GM20000 (cell line): ENCODE results near the gene FAM111A.

Source experiments
- DNase-seq: peaks from one replicate; pipeline ENCODE4 v3.0.0; 2012; ENCODE audit warnings: low spot score
- TF ChIP-seq, protein P1 (sequence below): IDR thresholded peaks from 2 replicates; pipeline ENCODE4 v1.5.1; 2012; ENCODE audit warnings: mild to moderate bottlenecking, control low read depth; ENCODE audit errors: extremely low read depth, missing control alignments

The FAM111A gene

DNA sequence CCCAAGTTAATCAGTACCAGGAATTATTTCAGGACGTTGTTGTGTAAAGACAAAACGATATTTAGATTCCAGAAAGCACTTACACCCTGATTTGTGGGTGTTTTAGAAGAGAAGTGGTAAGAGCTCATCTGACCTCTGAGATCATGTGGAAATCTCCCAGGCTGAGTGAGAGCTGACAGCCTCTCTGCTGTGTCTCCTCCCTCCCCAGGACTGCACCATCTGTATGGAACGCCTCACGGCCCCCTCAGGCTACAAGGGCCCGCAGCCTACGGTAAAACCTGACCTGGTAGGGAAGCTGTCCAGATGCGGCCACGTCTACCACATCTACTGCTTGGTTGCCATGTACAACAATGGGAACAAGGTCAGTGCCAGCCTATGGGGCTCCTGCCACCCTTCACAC is 49.2 kb downstream of the FAM111A start:
- no peak for DNase-seq
- TF ChIP-seq, protein P1, sequence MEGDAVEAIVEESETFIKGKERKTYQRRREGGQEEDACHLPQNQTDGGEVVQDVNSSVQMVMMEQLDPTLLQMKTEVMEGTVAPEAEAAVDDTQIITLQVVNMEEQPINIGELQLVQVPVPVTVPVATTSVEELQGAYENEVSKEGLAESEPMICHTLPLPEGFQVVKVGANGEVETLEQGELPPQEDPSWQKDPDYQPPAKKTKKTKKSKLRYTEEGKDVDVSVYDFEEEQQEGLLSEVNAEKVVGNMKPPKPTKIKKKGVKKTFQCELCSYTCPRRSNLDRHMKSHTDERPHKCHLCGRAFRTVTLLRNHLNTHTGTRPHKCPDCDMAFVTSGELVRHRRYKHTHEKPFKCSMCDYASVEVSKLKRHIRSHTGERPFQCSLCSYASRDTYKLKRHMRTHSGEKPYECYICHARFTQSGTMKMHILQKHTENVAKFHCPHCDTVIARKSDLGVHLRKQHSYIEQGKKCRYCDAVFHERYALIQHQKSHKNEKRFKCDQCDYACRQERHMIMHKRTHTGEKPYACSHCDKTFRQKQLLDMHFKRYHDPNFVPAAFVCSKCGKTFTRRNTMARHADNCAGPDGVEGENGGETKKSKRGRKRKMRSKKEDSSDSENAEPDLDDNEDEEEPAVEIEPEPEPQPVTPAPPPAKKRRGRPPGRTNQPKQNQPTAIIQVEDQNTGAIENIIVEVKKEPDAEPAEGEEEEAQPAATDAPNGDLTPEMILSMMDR, result no peak

DNA sequence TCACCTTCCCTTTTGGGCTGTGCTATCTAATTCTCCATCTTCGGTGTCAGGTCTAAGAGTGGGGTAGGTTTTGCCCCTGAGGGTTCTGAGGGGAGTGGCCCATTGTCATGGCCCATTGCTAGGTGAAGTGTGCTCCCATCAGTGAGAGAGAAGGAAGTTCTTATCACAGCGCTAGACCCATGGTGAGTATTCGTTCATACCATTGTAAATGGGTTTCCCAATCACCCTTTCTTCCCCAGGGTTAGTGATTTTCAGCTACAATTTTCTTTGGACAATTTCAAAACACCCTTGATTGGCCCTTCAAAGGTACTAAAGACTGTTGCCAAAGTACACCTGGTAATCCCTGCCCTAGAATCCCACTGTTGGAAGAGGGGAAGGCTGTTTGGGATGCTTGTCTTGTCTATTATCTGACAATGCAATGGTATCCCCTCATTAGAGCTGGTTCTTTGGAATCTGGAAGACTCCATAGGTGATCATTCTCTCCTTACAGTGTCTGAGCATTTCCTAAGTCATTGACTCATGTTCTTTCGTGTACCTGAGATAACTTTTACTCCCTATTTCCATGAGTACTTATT is 49.9 kb downstream of the FAM111A start:
- no peak for DNase-seq
- TF ChIP-seq, protein P1, result no peak

DNA sequence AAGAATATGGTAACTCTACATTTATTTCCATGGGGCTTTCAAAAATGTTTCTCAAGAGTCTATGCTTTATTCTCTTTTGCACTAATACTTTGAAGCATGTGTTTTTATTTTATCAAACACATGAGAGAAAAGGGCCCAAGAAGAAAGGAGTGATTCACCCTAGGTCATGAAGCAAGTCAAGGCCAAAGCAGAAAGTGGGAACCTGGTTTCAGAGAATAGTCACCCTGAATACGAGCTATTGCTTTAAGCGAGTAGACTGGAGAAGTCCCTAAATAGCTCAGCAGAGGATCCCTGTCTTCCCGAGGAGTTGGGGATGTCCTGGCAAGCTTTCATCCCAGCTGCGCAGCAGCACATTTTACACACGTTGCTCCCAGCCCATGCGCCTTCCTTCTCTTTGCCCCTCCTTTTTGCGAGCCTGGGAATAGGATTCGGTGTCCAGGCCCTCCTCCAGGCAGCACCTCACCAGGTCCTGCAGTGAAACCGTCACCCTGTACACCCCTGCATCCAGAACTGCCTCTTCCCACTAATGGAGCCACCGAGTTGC is 51.0 kb downstream of the FAM111A start:
- no peak for DNase-seq
- TF ChIP-seq, protein P1, result no peak

DNA sequence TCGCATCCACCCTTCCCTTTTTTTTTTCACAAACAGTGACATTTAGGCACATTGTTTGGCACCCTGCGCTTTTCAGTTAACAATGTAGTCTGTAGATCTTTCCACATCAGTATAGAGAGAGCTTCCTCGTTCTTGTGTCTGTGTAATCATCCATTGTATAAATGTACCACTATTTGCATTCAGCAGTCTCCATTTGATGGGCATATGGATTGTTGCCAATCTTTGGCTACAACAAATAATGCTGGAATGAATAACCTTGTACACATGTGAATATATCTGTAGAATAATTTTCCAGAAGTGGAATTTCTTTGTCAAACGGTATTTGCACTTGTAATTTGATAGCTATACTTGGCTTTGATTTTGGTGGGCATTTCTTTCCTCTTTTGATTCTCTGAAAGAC is 52.9 kb downstream of the FAM111A start:
- no peak for DNase-seq
- TF ChIP-seq, protein P1, result no peak

DNA sequence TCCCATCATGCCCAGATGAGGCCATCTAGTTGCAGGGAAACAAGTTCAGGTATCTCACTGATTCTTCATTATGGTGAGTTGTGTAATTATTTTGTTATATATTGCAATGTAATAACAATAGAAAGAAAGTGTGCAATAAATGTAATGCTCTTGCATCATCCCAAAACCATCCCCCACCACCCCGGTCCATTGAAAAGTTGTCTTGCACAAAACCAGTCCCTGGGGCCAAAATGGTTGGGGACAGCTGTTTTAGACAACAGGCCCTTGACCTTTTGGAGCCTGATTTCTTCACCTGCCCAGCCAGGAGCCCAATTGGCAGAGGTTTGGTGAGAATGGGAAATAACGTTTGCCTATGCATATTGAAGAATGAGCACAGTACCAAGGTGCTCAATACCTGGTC is 54.1 kb downstream of the FAM111A start:
- no peak for DNase-seq
- TF ChIP-seq, protein P1, result no peak

DNA sequence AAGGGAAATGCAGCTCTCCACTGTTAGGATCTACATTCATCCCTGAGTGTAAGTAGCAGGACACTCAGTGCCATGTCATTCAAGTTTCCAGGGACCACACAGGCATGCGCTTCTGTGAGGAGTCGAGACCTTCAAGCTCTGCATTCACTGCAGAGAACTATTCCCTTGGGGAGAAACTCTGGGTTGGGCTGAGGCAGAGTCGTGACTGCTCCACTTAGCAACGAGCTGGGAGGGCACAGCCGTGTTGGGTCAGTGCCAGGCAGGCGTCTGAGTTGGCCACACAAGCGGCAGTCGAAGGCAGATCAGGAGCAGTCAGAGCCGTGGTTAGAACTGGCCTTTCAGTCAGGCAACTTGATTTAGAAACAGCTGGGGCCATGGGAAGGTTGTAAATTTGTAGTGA is 55.3 kb downstream of the FAM111A start:
- no peak for DNase-seq
- TF ChIP-seq, protein P1, result no peak

DNA sequence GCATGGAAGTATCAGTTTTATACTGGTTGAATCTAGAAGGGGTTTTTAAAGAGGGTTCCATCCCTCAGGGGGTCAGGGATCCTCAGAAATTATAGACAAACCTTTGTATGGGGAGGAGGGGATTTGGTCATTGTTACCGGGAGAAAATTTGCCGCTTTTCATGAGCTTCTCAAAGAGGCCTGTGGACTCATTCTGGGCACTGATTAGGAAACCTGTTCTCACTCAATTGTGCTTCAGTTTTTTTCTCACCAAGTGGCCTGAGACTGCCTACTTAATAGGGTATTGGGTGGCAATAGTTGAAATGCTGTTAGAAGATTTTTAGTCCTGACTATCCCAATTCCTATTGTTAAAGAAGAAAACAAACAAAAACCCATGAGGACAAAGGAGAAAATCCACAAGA is 56.1 kb downstream of the FAM111A start:
- TF ChIP-seq, protein P1, result no peak
- DNase-seq, result no peak
